ENCODE measurements around the gene KCNIP4.

Gene KCNIP4

DNA sequence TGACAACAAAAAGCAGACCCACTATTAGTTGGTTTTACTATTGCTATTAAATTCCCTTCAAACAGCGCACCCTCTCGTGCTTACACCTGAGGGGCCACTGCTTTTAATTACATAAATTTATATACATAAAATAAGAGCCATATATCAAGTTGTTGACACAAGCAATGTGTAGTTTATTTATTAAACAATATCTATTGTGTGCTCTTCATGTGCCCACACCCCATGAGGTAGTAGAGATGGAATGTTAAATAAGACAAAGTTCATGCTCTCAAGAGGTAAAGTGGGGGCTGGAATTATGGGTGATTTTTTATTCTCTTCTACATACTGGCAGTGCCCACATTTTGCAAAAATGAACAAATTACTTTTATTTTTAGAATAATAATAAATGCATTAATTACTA is 47.3 kb downstream of the KCNIP4 start:
- Histone ChIP-seq H2AFZ (ENCODE audit: low read length) (no peak overlapping the region), H3F3A (ENCODE audit: low read depth) (no peaks in the 10 kb centered on the region), H3K4me3 (ENCODE audit: low read length, poor library complexity, severe bottlenecking) (no peak overlapping the region), H3K4me1 (ENCODE audit: insufficient read depth, low read length, poor library complexity, severe bottlenecking) (no peaks in the 10 kb centered on the region), H3K9ac (ENCODE audit: low read depth, low read length, poor library complexity, severe bottlenecking) (no peak overlapping the region), H4K20me1 (ENCODE audit: insufficient read depth, low read length, poor library complexity, severe bottlenecking) (no peaks in the 10 kb centered on the region), H3K79me2 (ENCODE audit: insufficient read depth, low read length) (no peaks in the 10 kb centered on the region), H3K9me3 (ENCODE audit: insufficient read depth, low read depth, low read length) (no peaks in the 10 kb centered on the region; the same call in 1 of the 2 replicates), H3K36me3 (ENCODE audit: insufficient read depth, low read length) (no peaks in the 10 kb centered on the region), H3K4me2 (ENCODE audit: low read depth, low read length, poor library complexity, severe bottlenecking) (no peak overlapping the region), H3K27me3 (ENCODE audit: insufficient read depth, low read length, poor library complexity, severe bottlenecking) (no peaks in the 10 kb centered on the region), H3K9me2 (replicated peaks; ENCODE audit: low read depth, low read length) (no peaks in the 10 kb centered on the region)
- TF ChIP-seq, protein P1, sequence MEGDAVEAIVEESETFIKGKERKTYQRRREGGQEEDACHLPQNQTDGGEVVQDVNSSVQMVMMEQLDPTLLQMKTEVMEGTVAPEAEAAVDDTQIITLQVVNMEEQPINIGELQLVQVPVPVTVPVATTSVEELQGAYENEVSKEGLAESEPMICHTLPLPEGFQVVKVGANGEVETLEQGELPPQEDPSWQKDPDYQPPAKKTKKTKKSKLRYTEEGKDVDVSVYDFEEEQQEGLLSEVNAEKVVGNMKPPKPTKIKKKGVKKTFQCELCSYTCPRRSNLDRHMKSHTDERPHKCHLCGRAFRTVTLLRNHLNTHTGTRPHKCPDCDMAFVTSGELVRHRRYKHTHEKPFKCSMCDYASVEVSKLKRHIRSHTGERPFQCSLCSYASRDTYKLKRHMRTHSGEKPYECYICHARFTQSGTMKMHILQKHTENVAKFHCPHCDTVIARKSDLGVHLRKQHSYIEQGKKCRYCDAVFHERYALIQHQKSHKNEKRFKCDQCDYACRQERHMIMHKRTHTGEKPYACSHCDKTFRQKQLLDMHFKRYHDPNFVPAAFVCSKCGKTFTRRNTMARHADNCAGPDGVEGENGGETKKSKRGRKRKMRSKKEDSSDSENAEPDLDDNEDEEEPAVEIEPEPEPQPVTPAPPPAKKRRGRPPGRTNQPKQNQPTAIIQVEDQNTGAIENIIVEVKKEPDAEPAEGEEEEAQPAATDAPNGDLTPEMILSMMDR (conservative IDR thresholded peaks at IDR 0.05; ENCODE audit: low read length): no peak
- no peak for TF ChIP-seq EZH2phosphoT487 (IDR thresholded peaks at IDR 0.05; ENCODE audit: borderline replicate concordance)

DNA sequence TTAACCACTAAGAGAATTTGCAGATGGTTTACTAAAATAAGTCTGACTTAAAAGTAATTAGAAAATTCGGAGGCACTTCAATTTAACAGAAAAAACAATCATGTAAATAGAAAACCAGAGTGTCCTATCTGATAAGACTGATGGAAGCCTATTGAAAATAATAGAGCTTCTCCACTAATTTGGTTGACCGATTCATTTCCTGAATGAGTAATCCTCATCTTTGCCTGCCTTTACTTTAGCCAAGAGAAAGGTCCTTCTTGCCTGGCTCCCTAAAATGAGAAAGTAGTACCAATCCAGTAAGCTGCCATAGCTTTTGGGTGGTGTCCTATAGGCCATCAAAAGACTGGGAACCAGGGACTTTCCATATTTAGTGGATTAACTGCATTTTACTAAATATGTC is 48.4 kb downstream of the KCNIP4 start:
- Histone ChIP-seq H3K4me2 (ENCODE audit: low read depth, low read length, poor library complexity, severe bottlenecking) (no peak overlapping the region), H3K4me1 (ENCODE audit: insufficient read depth, low read length, poor library complexity, severe bottlenecking) (no peaks in the 10 kb centered on the region), H3K9me2 (replicated peaks; ENCODE audit: low read depth, low read length) (no peaks in the 10 kb centered on the region), H3K9me3 (ENCODE audit: insufficient read depth, low read depth, low read length) (no peaks in the 10 kb centered on the region; the same call in 1 of the 2 replicates), H3K79me2 (ENCODE audit: insufficient read depth, low read length) (no peaks in the 10 kb centered on the region), H4K20me1 (ENCODE audit: insufficient read depth, low read length, poor library complexity, severe bottlenecking) (no peaks in the 10 kb centered on the region), H2AFZ (ENCODE audit: low read length) (no peak overlapping the region), H3K4me3 (ENCODE audit: low read length, poor library complexity, severe bottlenecking) (no peak overlapping the region), H3K9ac (ENCODE audit: low read depth, low read length, poor library complexity, severe bottlenecking) (no peak overlapping the region), H3F3A (ENCODE audit: low read depth) (no peaks in the 10 kb centered on the region), H3K36me3 (ENCODE audit: insufficient read depth, low read length) (no peaks in the 10 kb centered on the region), H3K27me3 (ENCODE audit: insufficient read depth, low read length, poor library complexity, severe bottlenecking) (no peaks in the 10 kb centered on the region)
- TF ChIP-seq, protein P1 (conservative IDR thresholded peaks at IDR 0.05; ENCODE audit: low read length): no peak
- no peak for TF ChIP-seq EZH2phosphoT487 (IDR thresholded peaks at IDR 0.05; ENCODE audit: borderline replicate concordance)

DNA sequence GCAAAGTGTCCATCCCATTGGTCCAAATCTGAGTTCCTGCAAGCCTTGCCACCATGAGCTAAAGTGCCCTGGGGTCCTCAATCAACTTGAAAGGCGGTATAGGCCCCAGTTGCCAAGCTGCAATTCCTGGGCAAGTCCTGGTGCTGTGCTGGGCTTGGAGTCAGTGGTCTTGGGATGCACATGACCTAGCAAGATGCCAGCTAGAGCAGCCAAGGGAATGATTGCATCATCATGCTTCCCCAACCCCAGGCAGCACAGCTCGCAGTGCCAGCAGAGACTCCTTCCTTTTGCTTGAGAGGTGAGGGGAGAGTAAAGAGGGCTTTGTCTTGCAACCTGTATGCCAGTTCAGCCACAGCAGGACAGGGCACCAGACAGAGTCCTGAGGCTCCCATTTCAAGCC is 50.5 kb downstream of the KCNIP4 start:
- Histone ChIP-seq H4K20me1 (ENCODE audit: insufficient read depth, low read length, poor library complexity, severe bottlenecking) (no peaks in the 10 kb centered on the region), H3K79me2 (ENCODE audit: insufficient read depth, low read length) (no peaks in the 10 kb centered on the region), H3K9me3 (ENCODE audit: insufficient read depth, low read depth, low read length) (no peaks in the 10 kb centered on the region; the same call in 1 of the 2 replicates), H3K4me3 (ENCODE audit: low read length, poor library complexity, severe bottlenecking) (no peak overlapping the region), H3K27me3 (ENCODE audit: insufficient read depth, low read length, poor library complexity, severe bottlenecking) (no peaks in the 10 kb centered on the region), H3K36me3 (ENCODE audit: insufficient read depth, low read length) (no peaks in the 10 kb centered on the region), H3K9ac (ENCODE audit: low read depth, low read length, poor library complexity, severe bottlenecking) (no peak overlapping the region), H3K9me2 (replicated peaks; ENCODE audit: low read depth, low read length) (no peaks in the 10 kb centered on the region), H2AFZ (ENCODE audit: low read length) (no peak overlapping the region), H3K4me2 (ENCODE audit: low read depth, low read length, poor library complexity, severe bottlenecking) (no peak overlapping the region), H3F3A (ENCODE audit: low read depth) (no peaks in the 10 kb centered on the region), H3K4me1 (ENCODE audit: insufficient read depth, low read length, poor library complexity, severe bottlenecking) (no peaks in the 10 kb centered on the region)
- TF ChIP-seq, protein P1 (conservative IDR thresholded peaks at IDR 0.05; ENCODE audit: low read length): no peak
- TF ChIP-seq EZH2phosphoT487 (IDR thresholded peaks at IDR 0.05; ENCODE audit: borderline replicate concordance): no peak
